GM18519 (cell line): ENCODE measurements around the gene DPF3.

Source experiments
- ATAC-seq: cut with Tn5 transposase; IDR thresholded peaks from one replicate; pipeline ENCODE4 v1.9.1; 2021; ENCODE audit warnings: mild to moderate bottlenecking, moderate library complexity; ENCODE audit not compliant: unreplicated experiment, low FRiP score

DPF3 gene

DNA sequence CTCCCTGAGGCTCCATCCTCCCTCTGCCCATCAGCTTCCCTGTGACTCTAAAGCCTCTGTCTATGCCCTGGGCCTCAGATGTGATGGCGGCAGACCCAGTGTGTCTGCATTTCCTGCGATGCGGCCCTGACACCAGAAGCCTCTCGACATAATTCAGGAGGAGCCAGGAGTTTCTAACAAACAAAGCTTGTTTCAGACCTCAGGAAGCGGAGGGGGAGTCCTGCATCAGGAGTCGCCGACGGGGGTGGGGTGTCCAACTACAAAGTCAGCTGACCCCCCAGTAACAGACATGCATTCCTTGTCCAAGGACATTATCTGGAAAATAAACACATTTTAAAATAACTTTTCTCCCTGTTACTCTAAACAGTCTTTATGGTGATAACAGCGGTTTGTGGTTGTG lies 167.5 kb downstream of the DPF3 start:
- no peak for ATAC-seq

GRCh38 chr14:72723858-72724530 lies 169.9 kb downstream of the DPF3 start:
- ATAC-seq = no peak

- ATAC-seq = no peak
These were observed 171.6 kb downstream of the DPF3 start for GRCh38 chr14:72722201-72722785.

GRCh38 chr14:72721083-72721482 lies 172.8 kb downstream of the DPF3 start:
- ATAC-seq = no peak

- no peak for ATAC-seq
These were observed 176.7 kb downstream of the DPF3 start for GRCh38 chr14:72717220-72717619.

- no peak for ATAC-seq
These were observed 177.4 kb downstream of the DPF3 start for GRCh38 chr14:72716476-72716875.

DNA sequence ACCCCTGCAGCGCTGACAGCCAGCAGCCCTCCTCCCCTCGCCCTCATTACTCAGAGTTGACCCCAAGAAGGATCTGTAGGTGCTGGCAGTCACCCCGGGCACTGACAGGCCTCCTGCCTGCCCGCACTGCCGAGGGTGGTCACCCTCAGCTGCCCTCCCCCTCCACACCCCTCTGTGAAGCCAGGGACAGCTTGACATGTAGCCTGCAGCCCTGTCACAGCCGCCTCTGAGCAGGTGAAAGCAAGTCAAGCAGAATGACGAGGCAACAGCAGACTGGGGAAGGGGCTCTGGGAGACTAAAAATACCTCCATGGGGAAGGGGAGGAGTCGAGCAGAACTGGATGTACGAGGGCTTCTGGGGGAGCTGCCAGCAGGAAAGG lies 178.1 kb downstream of the DPF3 start:
- ATAC-seq = no peak

DNA sequence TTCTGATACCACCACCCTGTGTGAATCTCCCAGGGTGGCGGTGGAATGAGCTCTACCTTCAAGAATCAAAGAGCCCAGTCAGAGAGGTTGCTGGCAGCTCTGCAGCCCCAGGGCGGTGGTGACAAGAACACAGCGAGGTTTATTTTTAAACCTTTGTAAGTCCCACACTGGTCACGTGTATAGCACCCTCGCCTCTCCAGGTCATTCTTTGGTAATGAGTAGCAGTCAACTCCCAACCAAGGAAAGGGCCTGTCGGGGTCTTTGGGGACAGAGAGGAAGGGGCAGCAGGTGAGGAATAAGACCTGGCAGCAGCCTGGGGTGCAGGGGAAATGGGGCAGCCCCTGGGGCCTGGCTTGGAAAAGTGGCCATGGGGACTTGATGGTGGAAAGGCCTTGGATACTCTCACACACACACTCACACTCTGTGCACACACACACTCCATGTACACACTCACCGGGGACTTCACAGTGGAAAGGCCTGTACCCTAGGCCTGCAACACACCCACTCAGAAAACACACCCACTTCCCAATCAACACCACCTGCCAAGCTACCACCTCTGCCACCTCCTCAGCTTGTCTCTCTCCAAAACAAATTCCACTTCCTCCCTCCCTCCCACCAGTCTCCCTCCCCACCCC lies 178.6 kb downstream of the DPF3 start:
- no peak for ATAC-seq

DNA sequence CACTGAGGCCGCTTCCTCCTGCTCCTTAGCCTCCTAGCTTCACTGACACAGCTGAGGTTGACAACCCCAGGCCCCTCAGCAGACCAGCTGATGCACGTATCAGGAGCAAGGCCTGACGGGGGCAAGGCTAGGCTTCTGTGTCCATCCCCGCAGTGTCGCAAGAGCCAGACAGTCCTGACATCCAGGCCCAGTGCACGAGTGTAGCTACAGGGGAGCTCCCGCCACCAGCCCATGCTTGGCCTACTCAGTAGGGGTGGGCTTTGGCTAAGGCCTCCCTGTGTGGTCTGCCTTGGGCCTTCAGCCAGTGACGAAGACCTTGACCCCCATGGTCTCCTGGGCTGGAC lies 179.1 kb downstream of the DPF3 start:
- ATAC-seq = no peak

DNA sequence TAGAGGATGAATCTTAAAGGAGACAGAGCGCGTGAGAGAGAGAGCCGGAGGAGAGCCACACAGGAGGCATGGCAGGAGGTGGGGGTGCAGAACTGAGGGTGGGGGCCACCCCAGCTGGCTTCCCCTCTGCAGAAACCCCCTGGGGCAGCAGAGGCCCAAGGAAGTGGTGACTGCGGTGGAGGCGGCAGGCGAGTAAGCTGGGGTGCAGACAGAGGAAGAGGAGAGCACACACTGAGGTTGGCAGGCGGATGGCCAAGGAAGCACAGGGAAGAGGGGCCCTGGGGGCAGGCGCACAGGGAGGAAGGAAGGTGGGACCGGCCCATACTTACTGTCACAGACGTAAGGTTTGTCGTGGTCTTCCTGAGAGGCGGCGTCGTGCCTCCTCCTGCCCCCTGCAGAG lies 179.8 kb downstream of the DPF3 start:
- no peak for ATAC-seq

GRCh38 chr14:72711936-72712335 lies 182.0 kb downstream of the DPF3 start:
- no peak for ATAC-seq

DNA sequence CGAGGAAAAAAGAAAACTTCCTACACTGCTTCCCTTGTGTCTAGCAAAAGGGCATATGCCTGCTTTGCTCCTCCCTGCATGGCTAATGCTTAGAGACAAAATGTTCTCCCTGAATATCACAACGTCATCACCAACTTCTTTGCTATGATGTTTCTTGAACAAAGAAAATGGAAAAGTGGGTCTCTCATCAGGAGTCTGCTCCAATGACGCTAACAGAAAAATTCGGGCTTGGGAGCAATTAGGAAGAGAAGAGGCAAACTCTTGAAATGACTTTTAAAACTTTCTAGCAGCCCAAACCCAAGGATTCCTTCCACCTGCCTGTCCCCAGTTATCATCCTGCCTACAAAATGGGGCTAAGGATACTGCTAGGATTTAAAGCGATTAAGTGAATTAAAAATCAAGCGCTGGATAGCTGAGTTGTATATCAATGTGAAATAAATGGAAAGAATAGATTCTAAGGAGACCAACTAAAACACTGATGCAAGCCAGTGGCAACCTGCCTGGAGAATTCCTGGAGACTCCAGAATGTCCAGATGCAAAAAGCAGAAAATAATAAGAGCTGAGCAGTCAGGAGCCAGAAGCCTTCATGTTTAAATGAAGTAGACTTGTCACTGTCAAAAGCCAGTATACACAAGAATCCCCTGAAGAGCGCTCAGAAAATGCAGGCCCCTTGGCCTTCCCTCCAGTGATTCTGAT lies 183.8 kb downstream of the DPF3 start:
- ATAC-seq = no peak

- ATAC-seq = no peak
These were observed 185.0 kb downstream of the DPF3 start for GRCh38 chr14:72708708-72709475.

- ATAC-seq = no peak
These were observed 185.7 kb downstream of the DPF3 start for GRCh38 chr14:72708222-72708621.

GRCh38 chr14:72706485-72706884 lies 187.4 kb downstream of the DPF3 start:
- no peak for ATAC-seq

DNA sequence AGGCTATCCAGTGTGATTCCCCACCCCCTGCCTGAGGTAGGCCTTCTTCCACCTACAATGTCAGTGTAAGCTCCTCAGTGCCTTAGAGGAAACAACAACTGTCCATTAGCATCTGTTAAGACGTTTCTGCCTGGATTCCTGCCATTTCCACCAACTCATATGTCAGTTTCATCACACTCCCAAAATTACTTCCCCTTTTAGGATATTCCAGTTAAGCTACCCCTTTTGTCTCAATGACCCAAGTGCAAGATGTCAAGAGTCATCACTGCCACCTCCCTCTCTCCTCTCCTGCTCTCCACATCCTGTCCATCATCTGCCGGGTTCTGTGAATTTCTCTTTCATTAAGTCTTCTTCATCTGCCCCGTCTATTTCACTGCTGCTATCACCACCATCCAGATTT lies 189.4 kb downstream of the DPF3 start:
- no peak for ATAC-seq

- ATAC-seq = no peak
These were observed 192.3 kb downstream of the DPF3 start for GRCh38 chr14:72701605-72702004.

- no peak for ATAC-seq
These were observed 192.7 kb downstream of the DPF3 start for GRCh38 chr14:72701237-72701565.

DNA sequence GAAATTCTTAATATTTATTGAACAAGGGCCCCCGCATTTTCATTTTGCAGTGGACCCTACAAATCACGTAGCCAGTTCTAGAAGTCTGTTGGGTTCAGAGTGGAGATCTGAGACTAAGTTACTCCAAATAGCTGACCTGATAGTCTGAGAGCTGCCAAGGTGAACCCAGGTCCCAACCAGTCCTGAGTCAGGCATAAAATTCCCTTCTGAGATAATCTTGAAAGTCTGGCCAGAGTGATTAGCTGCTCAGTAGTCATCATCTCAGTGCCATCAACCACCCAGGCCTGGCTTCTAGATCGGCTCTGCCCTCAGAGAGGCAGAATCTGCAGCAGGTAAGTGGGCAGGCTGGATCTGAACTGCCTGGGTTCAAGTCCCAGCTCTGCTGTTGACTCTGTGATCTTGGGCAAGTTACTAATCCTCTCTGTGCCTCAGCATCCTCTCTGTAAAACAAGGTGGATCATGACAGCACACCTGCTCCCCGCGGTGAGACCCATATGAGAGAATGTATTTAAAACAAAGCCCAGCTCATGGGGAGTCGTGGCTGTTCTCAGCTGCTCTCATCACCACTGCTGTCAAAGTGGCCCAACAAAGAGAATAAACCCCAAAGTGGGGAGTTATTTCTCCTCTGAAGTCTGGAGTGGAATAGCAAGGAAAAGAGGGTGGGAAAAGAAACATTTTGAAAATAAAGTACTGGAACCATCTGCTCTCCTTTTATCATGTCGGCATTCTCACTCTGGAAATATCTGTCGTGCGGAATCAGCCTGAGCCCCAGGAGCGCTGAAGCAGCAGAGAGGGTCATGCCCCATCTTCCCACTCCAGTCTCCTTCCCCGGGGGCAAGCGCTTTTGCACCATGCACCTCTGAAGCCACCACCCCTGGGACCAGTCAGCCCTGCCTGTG lies 193.3 kb downstream of the DPF3 start:
- no peak for ATAC-seq

DNA sequence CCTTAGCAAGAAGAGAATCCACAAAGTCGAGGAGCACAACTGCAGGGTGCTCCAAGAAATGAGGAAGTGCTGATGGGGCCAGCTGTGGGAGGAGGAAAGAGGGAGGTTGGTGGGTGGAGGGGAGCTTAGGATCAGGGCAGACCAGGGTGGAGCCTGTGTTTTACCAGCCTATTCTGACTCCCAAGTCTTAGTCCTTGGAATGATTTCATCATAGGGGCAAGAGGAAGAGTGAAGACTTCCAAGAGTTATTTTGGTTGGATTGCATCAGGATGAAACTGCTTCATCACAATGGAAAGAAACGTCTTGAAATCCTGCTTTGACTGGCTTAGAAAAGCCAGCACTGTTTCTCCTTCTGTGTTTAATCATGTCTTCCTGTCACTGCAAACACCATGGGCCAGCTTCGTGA lies 194.0 kb downstream of the DPF3 start:
- no peak for ATAC-seq
